Thoracic aorta (tissue), 2 donors: ENCODE measurements around the gene PLAGL2. TPM values are rescaled to one million over a fixed set of nuclear protein-coding genes. Genes with fewer than 3 reads are reported as not detected.

Source experiments
- ATAC-seq: fragments of 150-250 bp; one replicate; pipeline ENCODE4 v1.8.0; 2017; ENCODE audit warnings: low read depth; ENCODE audit not compliant: insufficient number of reproducible peaks, low FRiP score
- DNase-seq: peaks from one replicate; pipeline ENCODE4 v3.0.0-alpha.2; 2020; ENCODE audit warnings: low spot score
- H3K27ac ChIP-seq, 2 donors: fragments of 200-600 bp; sonication (generic); 1 replicate in 1 of 2; 2 replicates in 1 of 2; pipeline ENCODE4 v1.5.1; 2016; ENCODE audit warnings: mild to moderate bottlenecking in 2 of 2, moderate library complexity in 2 of 2
- H3K27me3 ChIP-seq: fragments of 200-600 bp; sonication (generic); replicated peaks from 2 replicates; pipeline ENCODE4 v1.6.0; 2016; ENCODE audit warnings: mild to moderate bottlenecking; ENCODE audit not compliant: insufficient read depth
- H3K36me3 ChIP-seq: fragments of 200-600 bp; sonication (generic); one replicate; pipeline ENCODE4 v1.5.1; 2016
- H3K4me1 ChIP-seq, 2 donors: fragments of 200-600 bp; sonication (generic); 1 replicate in 1 of 2; 2 replicates in 1 of 2; pipeline versions ENCODE4 v1.5.1 to v1.6.0; 2016; ENCODE audit warnings: low read depth in 2 of 2, mild to moderate bottlenecking in 1 of 2; ENCODE audit not compliant: control insufficient read depth in 1 of 2
- H3K4me3 ChIP-seq: fragments of 200-600 bp; sonication (generic); 2 replicates; pipeline ENCODE4 v1.5.1; 2016; ENCODE audit warnings: mild to moderate bottlenecking
- H3K9me3 ChIP-seq: fragments of 200-600 bp; sonication (generic); 2 replicates; pipeline ENCODE4 v1.5.1; 2016
- total RNA-seq, 2 donors: library from RNA; depleted of rRNA; stranded (reverse); fragments of >200 nt; gene quantifications; one replicate each; pipeline versions ENCODE4 v1.1.0 to v1.2.3, GENCODE V29; 2016
- TF ChIP-seq, protein P1 (sequence below): fragments of 200-600 bp; sonication (generic); IDR thresholded peaks from one replicate; pipeline ENCODE4 v1.5.1; 2019; ENCODE audit warnings: antibody characterized with exemption

Gene PLAGL2, protein sequence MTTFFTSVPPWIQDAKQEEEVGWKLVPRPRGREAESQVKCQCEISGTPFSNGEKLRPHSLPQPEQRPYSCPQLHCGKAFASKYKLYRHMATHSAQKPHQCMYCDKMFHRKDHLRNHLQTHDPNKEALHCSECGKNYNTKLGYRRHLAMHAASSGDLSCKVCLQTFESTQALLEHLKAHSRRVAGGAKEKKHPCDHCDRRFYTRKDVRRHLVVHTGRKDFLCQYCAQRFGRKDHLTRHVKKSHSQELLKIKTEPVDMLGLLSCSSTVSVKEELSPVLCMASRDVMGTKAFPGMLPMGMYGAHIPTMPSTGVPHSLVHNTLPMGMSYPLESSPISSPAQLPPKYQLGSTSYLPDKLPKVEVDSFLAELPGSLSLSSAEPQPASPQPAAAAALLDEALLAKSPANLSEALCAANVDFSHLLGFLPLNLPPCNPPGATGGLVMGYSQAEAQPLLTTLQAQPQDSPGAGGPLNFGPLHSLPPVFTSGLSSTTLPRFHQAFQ
- total RNA-seq = 1 to 10 TPM; 3.8 to 7.5 TPM

DNA sequence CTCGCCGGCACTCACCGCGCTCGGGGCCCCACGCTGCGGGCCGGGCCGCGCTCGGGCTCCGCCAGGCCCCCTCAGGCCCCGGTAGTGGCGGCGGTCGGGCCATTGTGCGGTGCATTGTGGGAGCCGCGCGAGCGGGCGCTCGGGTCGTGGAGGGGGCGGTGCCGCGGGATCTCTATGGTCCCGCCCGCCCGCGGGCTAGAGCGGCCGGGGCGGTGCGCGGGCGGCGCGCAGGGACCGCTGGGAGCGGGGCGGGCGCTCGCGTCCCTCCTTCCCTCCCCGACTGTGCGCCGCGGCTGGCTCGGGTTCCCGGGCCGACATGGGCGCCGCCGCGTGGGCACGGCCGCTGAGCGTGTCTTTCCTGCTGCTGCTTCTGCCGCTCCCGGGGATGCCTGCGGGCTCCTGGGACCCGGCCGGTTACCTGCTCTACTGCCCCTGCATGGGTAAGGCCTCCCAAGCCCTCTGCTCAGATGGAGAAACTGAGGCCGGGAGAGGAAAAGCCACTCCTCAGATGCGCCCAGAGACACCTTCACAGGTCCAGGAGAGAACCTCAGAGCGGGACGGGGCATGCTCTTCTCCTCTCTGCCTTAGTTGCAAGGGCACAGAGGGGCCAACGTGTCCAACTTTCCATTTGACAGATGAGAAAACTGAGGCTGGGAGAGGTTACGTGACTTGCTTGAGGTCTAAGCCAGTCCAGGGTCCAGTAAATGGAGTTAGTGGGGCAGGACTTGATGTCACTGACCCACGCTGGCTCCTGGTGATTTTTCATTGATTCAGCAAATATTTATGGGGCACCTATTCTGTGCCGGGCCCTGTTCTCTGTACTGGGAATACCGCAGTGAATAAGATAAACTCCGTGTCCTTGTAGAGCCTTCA lies at the start of gene PLAGL2, which contains the start of gene POFUT1:
Gene PLAGL2, minus strand, starts transcription at position 118 of the 873 bp plus-strand sequence. CDS start 5,565 bp downstream, outside the sequence.
Gene POFUT1, plus strand, starts transcription at position 255 of the 873 bp plus-strand sequence. Its CDS starts 62 bp downstream, at position 317.
- Histone ChIP-seq H3K9me3 (no peaks in the 10 kb centered on the region), H3K36me3 (no peaks in the 10 kb centered on the region), H3K4me3 (peak within 1 kb of the TSS; percentile 97), H3K4me1 (peaks cover 22 to 54% of the 10 kb centered on the region in 2 donors), H3K27me3 (no peaks in the 10 kb centered on the region), H3K27ac (peak within 1 kb of the TSS; percentile 56 to 64)
- ATAC-seq (peak; percentile 81), DNase-seq (peak; percentile 51)
- TF ChIP-seq, protein P1, sequence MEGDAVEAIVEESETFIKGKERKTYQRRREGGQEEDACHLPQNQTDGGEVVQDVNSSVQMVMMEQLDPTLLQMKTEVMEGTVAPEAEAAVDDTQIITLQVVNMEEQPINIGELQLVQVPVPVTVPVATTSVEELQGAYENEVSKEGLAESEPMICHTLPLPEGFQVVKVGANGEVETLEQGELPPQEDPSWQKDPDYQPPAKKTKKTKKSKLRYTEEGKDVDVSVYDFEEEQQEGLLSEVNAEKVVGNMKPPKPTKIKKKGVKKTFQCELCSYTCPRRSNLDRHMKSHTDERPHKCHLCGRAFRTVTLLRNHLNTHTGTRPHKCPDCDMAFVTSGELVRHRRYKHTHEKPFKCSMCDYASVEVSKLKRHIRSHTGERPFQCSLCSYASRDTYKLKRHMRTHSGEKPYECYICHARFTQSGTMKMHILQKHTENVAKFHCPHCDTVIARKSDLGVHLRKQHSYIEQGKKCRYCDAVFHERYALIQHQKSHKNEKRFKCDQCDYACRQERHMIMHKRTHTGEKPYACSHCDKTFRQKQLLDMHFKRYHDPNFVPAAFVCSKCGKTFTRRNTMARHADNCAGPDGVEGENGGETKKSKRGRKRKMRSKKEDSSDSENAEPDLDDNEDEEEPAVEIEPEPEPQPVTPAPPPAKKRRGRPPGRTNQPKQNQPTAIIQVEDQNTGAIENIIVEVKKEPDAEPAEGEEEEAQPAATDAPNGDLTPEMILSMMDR = no peak

DNA sequence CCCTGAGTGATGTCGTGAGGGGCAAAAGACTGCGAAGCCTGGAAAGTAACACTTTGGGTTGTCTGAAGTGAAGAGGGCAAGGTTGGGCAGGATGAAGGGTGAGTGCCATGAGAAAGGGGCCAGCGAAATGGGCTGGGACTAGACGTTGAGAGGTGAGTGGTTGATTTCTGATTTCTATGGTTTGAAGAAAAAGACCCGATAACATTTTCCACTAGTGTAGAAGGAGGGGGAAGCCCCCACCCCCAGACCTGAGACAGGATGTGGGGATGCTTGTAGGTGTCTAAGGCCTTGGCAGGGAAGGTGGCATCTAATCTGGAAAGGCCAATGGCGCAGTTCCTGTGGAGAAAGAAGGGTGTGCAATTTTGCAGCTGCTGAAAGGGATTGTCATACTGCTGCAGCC lies 44.6 kb upstream of the PLAGL2 start:
- ATAC-seq = no peak
- TF ChIP-seq, protein P1 = no peak
- no peaks in the 10 kb centered on the region for H3K36me3 ChIP-seq
- no peak for DNase-seq
- H3K27ac ChIP-seq = no peak overlapping the region
- H3K27me3 ChIP-seq = no peaks in the 10 kb centered on the region
- H3K4me1 ChIP-seq = no peaks in the 10 kb centered on the region
- no peaks in the 10 kb centered on the region for H3K9me3 ChIP-seq
- no peak overlapping the region for H3K4me3 ChIP-seq

DNA sequence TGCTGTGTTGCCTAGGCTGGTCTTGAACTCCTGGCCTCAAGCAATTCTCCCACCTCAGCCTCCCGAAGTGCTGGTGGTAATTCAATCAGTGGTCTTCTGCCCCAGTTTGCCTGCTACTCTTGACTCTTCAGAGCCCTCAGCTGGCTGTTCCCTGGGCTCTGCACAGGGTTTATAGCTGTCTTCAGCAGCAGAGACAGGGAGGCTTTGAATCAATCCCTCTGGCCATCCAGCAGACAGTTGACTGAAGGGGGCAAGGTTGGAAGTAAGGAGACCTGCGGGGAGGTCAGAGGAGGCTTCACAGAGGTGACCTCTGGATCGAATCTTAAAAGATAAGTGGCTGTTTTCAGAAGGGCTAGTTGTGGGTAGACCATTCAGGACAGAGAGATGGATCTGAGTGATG lies 43.9 kb upstream of the PLAGL2 start:
- no peak for ATAC-seq

DNA sequence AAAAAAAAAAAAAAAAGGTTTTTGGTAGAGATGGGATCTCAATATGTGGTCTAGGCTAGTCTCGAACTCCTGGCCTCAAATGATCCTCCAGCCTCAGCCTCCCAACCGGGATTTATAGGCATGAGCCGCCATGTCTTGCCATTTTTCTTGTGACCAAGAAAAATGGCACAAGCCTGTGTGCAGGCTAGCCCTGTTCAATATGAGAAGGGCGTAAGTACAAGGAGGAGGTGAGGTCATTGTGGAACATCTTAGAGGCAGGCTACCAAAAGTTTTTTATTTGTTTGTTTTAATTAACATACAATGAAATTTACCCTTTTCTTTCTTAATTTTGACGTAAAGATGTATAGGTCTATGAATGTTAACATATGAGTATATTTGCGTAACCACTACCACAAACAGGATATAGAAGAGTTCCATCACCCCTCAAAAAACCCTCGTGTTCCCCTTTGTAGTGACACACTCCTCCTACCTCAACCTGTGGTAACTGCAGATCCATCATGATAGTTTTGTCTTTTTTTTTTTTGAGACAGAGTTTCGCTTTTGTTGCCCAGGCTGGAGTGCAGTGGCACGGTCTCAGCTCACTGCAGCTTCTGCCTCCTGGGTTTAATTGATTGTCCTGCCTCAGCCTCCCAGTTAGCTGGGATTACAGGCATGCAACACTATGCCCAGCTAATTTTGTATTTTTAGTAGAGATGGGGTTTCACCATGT lies 41.6 kb upstream of the PLAGL2 start:
- no peaks in the 10 kb centered on the region for H3K9me3 ChIP-seq
- H3K36me3 ChIP-seq = no peaks in the 10 kb centered on the region
- H3K4me1 ChIP-seq = no peaks in the 10 kb centered on the region
- DNase-seq (no peak), ATAC-seq (no peak)
- H3K27ac ChIP-seq = no peak overlapping the region
- TF ChIP-seq, protein P1 = no peak
- H3K27me3 ChIP-seq = no peaks in the 10 kb centered on the region
- no peak overlapping the region for H3K4me3 ChIP-seq

More for the DNA sequence above, 43.9 kb upstream of the PLAGL2 start:
- no peak overlapping the region for H3K27ac ChIP-seq
- H3K9me3 ChIP-seq = no peaks in the 10 kb centered on the region
- TF ChIP-seq, protein P1 = no peak
- no peak for DNase-seq
- no peaks in the 10 kb centered on the region for H3K27me3 ChIP-seq
- no peak overlapping the region for H3K4me3 ChIP-seq
- H3K4me1 ChIP-seq = no peaks in the 10 kb centered on the region
- H3K36me3 ChIP-seq = no peaks in the 10 kb centered on the region
